GM21723 (cell line): Measurements from ENCODE around the gene RIPPLY2.

Experiments
- ATAC-seq: cut with Tn5 transposase; IDR thresholded peaks from one replicate; pipeline ENCODE4 v1.9.1; 2021; ENCODE audit warnings: mild to moderate bottlenecking, moderate library complexity; ENCODE audit not compliant: unreplicated experiment

RIPPLY2 gene

GRCh38 chr6:83859410-83860358 lies 6.5 kb downstream of the RIPPLY2 start, which contains the start of gene CYB5R4:
TSS of gene CYB5R4 (plus strand) at chr6:83859689. CDS start at chr6:83859783, 94 bp downstream.
- peak; percentile 98 for ATAC-seq

DNA sequence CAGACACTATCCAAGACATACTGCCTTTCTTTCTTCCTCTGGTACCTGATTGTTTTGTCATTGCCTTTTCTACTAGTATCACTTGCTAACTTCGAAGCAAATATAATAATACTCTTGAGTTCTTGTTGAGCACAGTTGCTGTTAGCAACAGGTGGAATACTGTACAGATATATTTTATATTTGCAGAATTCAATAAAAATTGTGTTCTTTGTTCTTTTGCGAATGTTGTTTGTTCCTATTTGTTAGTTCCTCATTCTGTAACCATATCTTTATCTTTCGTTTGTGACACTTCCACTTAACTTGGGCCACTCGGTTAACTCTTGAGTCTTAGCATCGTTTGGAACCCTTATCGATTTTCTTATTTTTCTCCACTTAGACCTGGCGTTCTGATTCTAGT lies 7.2 kb downstream of the RIPPLY2 start:
- no peak for ATAC-seq

- no peak for ATAC-seq
These were observed 7.8 kb downstream of the RIPPLY2 start for GRCh38 chr6:83860782-83861495.

GRCh38 chr6:83862776-83863471 lies 9.8 kb downstream of the RIPPLY2 start:
- ATAC-seq: no peak

DNA sequence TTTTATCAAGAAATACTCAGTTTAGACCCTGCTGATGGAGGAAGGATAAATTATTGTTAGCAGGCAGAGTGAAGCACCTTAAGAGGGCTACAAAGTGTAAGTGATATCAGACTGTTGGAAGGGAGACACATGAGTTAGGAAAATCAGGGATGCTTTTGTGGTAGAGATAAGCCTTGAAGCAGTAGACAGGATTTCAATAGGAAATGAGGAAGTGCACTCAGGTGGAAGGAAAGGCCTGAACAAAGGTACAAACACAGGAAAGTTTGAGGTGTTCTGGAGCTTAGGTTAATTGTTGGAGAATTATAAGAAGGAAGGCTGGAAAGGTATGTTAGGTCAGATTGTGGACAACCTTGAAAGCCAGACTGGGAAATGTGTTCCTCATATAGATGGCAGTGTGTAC lies 13.9 kb downstream of the RIPPLY2 start:
- ATAC-seq: no peak

DNA sequence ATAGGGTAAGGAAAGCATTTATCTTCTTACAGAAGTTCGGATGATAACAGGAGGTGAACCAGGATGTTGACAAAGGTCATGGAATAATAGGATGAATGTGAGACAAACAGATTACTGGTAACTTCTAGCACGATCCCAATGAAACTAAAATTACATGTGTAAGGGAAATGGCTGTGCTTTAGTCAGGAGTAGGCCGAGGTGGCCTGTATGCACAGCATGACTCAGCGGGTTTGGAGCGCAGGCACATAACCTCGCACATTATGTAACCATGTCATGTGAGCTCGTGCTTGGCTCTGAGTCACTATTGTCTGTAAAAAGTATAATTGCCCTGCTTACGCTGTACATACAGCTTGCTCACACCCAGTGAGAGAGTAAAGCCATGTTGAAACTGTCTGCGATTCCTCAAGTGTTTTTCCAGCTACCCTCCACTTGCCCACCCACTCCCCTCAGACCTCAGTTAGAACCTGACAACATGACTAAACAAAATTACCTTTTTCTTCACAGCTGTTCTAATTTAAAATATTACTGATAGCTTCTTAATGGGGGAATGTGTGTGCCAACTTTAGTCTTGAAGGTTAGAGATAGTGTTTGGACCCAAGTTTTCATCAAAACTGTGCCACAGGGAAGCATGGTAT lies 14.5 kb downstream of the RIPPLY2 start:
- ATAC-seq: no peak

- no peak for ATAC-seq
These were observed 15.5 kb downstream of the RIPPLY2 start for GRCh38 chr6:83868639-83869038.

- ATAC-seq: no peak
These were observed 17.5 kb downstream of the RIPPLY2 start for GRCh38 chr6:83870649-83871048.

GRCh38 chr6:83872386-83873118 lies 19.4 kb downstream of the RIPPLY2 start:
- no peak for ATAC-seq

GRCh38 chr6:83873869-83874268 lies 20.7 kb downstream of the RIPPLY2 start:
- ATAC-seq: no peak

DNA sequence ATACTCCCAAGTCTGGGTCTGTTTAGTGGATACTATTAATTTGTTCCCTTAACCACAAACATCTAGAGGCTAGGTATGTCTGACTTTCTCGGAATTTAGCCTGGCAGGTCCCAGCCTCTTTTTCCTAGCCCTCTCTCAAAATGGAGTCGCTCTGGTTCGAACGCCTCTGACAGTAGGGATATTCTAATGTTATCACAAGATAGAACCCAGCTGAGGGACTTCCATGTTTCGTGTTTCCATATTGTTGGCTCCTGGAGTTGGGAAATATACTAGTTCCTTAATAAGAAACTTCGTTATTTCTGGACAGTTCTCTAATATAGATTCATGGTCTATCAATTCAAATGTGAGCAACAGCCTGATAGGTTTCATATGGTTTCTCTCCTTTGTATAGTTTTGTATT lies 22.7 kb downstream of the RIPPLY2 start:
- ATAC-seq: no peak

- ATAC-seq: no peak
These were observed 25.9 kb downstream of the RIPPLY2 start for GRCh38 chr6:83878902-83879644.

DNA sequence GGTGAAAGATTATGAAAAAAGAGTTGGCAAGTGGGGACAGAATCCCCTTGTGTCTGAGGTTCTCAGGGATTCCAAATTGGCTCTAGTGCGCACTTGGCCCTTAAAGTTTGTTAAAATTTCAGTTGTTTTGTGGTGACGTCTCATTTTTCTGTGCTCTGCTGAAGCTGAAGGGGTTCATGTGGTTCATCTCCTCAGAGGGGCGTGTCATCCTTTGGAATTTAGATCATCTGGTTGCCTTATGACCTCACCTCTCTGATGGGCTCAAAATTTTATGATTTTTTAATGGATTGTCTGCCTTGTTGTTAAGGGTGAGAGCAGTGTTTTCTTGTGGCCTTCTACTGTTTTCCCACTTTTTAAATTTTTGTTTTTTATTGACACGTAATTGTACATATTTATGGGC lies 26.6 kb downstream of the RIPPLY2 start:
- ATAC-seq: no peak

- no peak for ATAC-seq
These were observed 30.1 kb downstream of the RIPPLY2 start for GRCh38 chr6:83883240-83883639.

- ATAC-seq: peak; percentile 93
These were observed 31.4 kb downstream of the RIPPLY2 start for GRCh38 chr6:83884523-83884922.

- ATAC-seq: no peak
These were observed 32.8 kb downstream of the RIPPLY2 start for GRCh38 chr6:83885984-83886383.

DNA sequence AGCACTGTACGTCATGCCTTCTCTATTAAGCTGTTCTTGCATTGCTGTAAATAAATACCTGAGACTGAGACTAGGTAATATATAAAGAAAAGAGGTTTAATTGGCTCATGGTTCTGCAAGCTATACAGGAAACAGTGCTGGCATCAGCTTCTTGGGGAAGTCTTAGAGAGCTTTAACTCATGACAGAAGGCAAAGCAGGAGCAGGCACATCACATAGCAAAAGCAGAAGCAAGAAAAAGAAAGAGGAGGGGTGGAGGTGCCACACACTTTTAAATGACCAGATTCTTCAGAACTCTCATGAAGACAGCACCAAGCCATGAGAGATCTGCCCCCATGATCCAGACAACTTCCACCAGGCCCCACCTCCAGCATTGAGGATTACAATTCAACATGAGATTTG lies 36.5 kb downstream of the RIPPLY2 start:
- ATAC-seq: no peak

GRCh38 chr6:83890520-83890919 lies 37.4 kb downstream of the RIPPLY2 start:
- ATAC-seq: no peak

DNA sequence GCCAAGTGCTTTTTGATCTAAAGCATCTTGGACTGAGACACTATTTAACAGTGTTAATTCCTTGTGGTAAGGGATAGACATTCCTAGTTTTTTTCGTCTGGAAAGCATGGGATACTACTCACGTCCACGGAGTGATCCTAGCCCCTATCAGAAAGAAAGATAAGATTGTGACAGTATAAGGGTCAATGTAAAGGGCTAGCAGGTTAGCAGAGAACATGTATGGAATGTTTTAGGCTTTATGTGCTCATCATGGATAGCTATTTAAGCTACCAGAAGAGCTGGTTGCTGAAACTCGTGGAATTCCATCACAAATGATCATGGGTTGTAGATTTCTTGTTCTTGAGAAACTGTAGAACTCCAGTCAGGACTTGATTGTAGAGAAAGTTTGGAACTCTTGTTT lies 38.4 kb downstream of the RIPPLY2 start:
- ATAC-seq: no peak

- ATAC-seq: no peak
These were observed 39.9 kb downstream of the RIPPLY2 start for GRCh38 chr6:83893024-83893423.
